ENCODE results near the gene NBEAL2.

NBEAL2 gene

GRCh38 chr3:46985588-46985987, 6.1 kb downstream of the NBEAL2 start:
- POLR2A ChIA-PET = no interaction called here
- CTCF ChIA-PET = interaction anchor here (1.2 kb wide), 1 partner anchor 50 kb away, joined by 3 read pairs; no protein-coding TSS in a partner anchor
- Histone ChIP-seq H3K9me3 (ENCODE audit: control insufficient read depth, insufficient read depth, low read depth, low read length) (no peaks in the 10 kb centered on the region), H3K4me1 (ENCODE audit: control insufficient read depth, insufficient read depth, low read length) (no peaks in the 10 kb centered on the region), H3K27ac (ENCODE audit: extremely low read depth, low read depth, low read length) (no peak overlapping the region), H3K36me3 (ENCODE audit: control insufficient read depth in 2 of 2, insufficient read depth in 1 of 2, low read length in 2 of 2) (peaks cover 0 to 14% of the 10 kb centered on the region in 2 experiments; a peak in 1 of 3 replicates), H3K4me3 (ENCODE audit: low read depth, low read length) (no peak overlapping the region)
- TF ChIP-seq ZNF140 (tag by site-specific recombination; IDR thresholded peaks at IDR 0.05) = no peak
- no peak for TF ChIP-seq ZNF776 (tag by site-specific recombination; IDR thresholded peaks at IDR 0.05; ENCODE audit: borderline replicate concordance)

GRCh38 chr3:46986055-46986730, 6.7 kb downstream of the NBEAL2 start:
- CTCF ChIA-PET = no interaction called here
- no peak for TF ChIP-seq ZNF426 (tag by site-specific recombination; IDR thresholded peaks at IDR 0.05)
- TF ChIP-seq ZNF639 (tag by site-specific recombination; IDR thresholded peaks at IDR 0.05) = no peak
- no peak for TF ChIP-seq MYNN (tag by site-specific recombination; IDR thresholded peaks at IDR 0.05; ENCODE audit: borderline replicate concordance)
- TF ChIP-seq ZNF16 (tag by site-specific recombination; IDR thresholded peaks at IDR 0.05; ENCODE audit: low read depth) = no peak
- TF ChIP-seq ZNF777 (tag by site-specific recombination; IDR thresholded peaks at IDR 0.05; ENCODE audit: borderline replicate concordance) = no peak
- TF ChIP-seq KLF7 (tag by site-specific recombination; IDR thresholded peaks at IDR 0.05; ENCODE audit: borderline replicate concordance) = no peak
- no peak for TF ChIP-seq ZNF529 (tag by site-specific recombination; IDR thresholded peaks at IDR 0.05; ENCODE audit: insufficient replicate concordance)
- Histone ChIP-seq H3K36me3 (ENCODE audit: control insufficient read depth in 2 of 2, insufficient read depth in 1 of 2, low read length in 2 of 2) (peaks cover 0 to 20% of the 10 kb centered on the region in 2 experiments; a peak in 1 of 3 replicates), H3K9me3 (ENCODE audit: control insufficient read depth, insufficient read depth, low read depth, low read length) (no peaks in the 10 kb centered on the region), H3K27ac (ENCODE audit: extremely low read depth, low read depth, low read length) (no peak overlapping the region), H3K4me3 (ENCODE audit: low read depth, low read length) (no peak overlapping the region), H3K4me1 (ENCODE audit: control insufficient read depth, insufficient read depth, low read length) (no peaks in the 10 kb centered on the region)
- POLR2A ChIA-PET = interaction anchor here (0.7 kb wide), 1 partner anchor 10 kb away, joined by 3 read pairs; no protein-coding TSS in a partner anchor

- CTCF ChIA-PET = interaction anchor here (1.2 kb wide), 1 partner anchor 12 kb away, joined by 5 read pairs; no protein-coding TSS in a partner anchor
- Histone ChIP-seq H3K9me3 (ENCODE audit: control insufficient read depth, insufficient read depth, low read depth, low read length) (no peaks in the 10 kb centered on the region), H3K36me3 (ENCODE audit: control insufficient read depth in 2 of 2, insufficient read depth in 1 of 2, low read length in 2 of 2) (peaks cover 0 to 24% of the 10 kb centered on the region in 2 experiments; a peak in 1 of 3 replicates), H3K4me3 (ENCODE audit: low read depth, low read length) (no peak overlapping the region), H3K4me1 (ENCODE audit: control insufficient read depth, insufficient read depth, low read length) (no peaks in the 10 kb centered on the region), H3K27ac (ENCODE audit: extremely low read depth, low read depth, low read length) (no peak overlapping the region)
- TF ChIP-seq ZNF16 (tag by site-specific recombination; IDR thresholded peaks at IDR 0.05; ENCODE audit: low read depth) = no peak
- TF ChIP-seq BCL11A (tag by site-specific recombination; IDR thresholded peaks at IDR 0.05; ENCODE audit: low read depth) = no peak
- TF ChIP-seq ZNF645 (tag by site-specific recombination; IDR thresholded peaks at IDR 0.05) = no peak
- no peak for TF ChIP-seq ZNF114 (tag by site-specific recombination; IDR thresholded peaks at IDR 0.05)
- no peak for TF ChIP-seq ZNF629 (tag by site-specific recombination; IDR thresholded peaks at IDR 0.05)
- TF ChIP-seq ZNF501 (tag by site-specific recombination; IDR thresholded peaks at IDR 0.05) = no peak
- no peak for TF ChIP-seq RBAK (tag by site-specific recombination; IDR thresholded peaks at IDR 0.05)
- TF ChIP-seq PRDM6 (tag by site-specific recombination; IDR thresholded peaks at IDR 0.05) = no peak
- POLR2A ChIA-PET = interaction anchor here (0.7 kb wide), 1 partner anchor 11 kb away, joined by 3 read pairs; no protein-coding TSS in a partner anchor
Measured at GRCh38 chr3:46986782-46987310, 7.4 kb downstream of the NBEAL2 start.

Data from HEK293 (cell line).